ENCODE measurements around the gene PRPS1. TPM values are rescaled to one million over a fixed set of nuclear protein-coding genes. Genes with fewer than 3 reads are reported as not detected.

PRPS1 gene
- total RNA-seq, 1 donor from 2014 or later = 31.8 TPM

DNA sequence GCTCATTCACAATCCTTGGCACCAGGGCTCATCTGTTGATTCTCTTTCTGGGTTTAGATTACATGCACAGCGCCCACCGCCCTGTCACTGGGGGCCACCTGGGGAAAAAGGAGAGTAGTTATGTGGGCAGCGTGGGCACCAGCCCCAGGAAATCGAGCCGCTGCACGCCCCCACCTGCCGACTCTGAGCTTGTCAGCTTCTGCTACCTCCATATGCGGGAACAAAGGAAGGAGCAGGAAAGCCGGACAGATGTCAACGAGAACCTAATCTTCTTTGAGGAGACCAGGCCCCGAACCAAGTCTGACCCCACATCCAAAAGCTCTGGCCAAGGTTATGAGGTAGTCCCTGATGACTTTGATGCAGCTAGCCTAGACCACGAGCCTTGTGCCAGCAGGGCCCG is 31.0 kb upstream of the PRPS1 start:
- Mint-ChIP-seq H3K4me1 (ENCODE audit: low read depth, unreplicated experiment) (no peaks in the 10 kb centered on the region), H3K4me3 (ENCODE audit: unreplicated experiment) (no peak overlapping the region), H3K9me3 (ENCODE audit: unreplicated experiment) (peaks cover 2% of the 10 kb centered on the region), H3K27me3 (ENCODE audit: unreplicated experiment) (no peaks in the 10 kb centered on the region), H3K27ac (ENCODE audit: unreplicated experiment) (no peak overlapping the region), H3K36me3 (ENCODE audit: unreplicated experiment) (no peaks in the 10 kb centered on the region)
- TF ChIP-seq CTCF (IDR thresholded peaks at IDR 0.05; ENCODE audit: partially characterized antibody, unreplicated experiment) = no peak
- no peak for DNase-seq

DNA sequence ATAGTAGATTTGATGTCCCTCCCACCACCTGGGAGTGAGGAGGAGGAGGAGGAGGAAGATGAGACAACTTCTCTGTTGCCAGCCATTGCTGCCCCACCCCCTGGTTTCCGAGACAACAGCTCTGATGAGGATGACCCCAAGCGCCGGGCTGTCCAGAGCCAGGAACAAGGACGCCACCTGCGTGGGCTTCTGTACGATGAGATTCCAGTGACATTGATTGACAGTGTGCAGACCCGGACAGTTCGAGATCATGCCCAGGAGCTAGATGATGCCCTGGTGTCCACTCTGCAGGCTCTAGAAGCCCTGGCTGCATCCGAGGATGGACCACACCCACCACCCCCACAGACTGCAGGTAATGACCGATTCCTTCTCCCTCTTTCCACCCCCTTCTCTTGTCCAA is 30.5 kb upstream of the PRPS1 start:
- no peaks in the 10 kb centered on the region for H3K27me3 Mint-ChIP-seq (ENCODE audit: unreplicated experiment)
- H3K27ac Mint-ChIP-seq (ENCODE audit: unreplicated experiment) = no peak overlapping the region
- no peaks in the 10 kb centered on the region for H3K36me3 Mint-ChIP-seq (ENCODE audit: unreplicated experiment)
- no peaks in the 10 kb centered on the region for H3K4me1 Mint-ChIP-seq (ENCODE audit: low read depth, unreplicated experiment)
- H3K4me3 Mint-ChIP-seq (ENCODE audit: unreplicated experiment) = no peak overlapping the region
- no peak for DNase-seq
- TF ChIP-seq CTCF (IDR thresholded peaks at IDR 0.05; ENCODE audit: partially characterized antibody, unreplicated experiment) = no peak
- peaks cover 2% of the 10 kb centered on the region for H3K9me3 Mint-ChIP-seq (ENCODE audit: unreplicated experiment)

GRCh38 chrX:107599450-107599861 is 28.9 kb upstream of the PRPS1 start:
- TF ChIP-seq CTCF (IDR thresholded peaks at IDR 0.05; ENCODE audit: partially characterized antibody, unreplicated experiment) = no peak
- Mint-ChIP-seq H3K27ac (ENCODE audit: unreplicated experiment) (no peak overlapping the region), H3K4me3 (ENCODE audit: unreplicated experiment) (no peak overlapping the region), H3K36me3 (ENCODE audit: unreplicated experiment) (no peaks in the 10 kb centered on the region), H3K9me3 (ENCODE audit: unreplicated experiment) (no peaks in the 10 kb centered on the region), H3K4me1 (ENCODE audit: low read depth, unreplicated experiment) (no peaks in the 10 kb centered on the region), H3K27me3 (ENCODE audit: unreplicated experiment) (no peaks in the 10 kb centered on the region)
- no peak for DNase-seq

- no peak for DNase-seq
- no peaks in the 10 kb centered on the region for H3K36me3 Mint-ChIP-seq (ENCODE audit: unreplicated experiment)
- H3K4me1 Mint-ChIP-seq (ENCODE audit: low read depth, unreplicated experiment) = no peaks in the 10 kb centered on the region
- no peak overlapping the region for H3K27ac Mint-ChIP-seq (ENCODE audit: unreplicated experiment)
- no peaks in the 10 kb centered on the region for H3K27me3 Mint-ChIP-seq (ENCODE audit: unreplicated experiment)
- H3K9me3 Mint-ChIP-seq (ENCODE audit: unreplicated experiment) = peaks cover 1% of the 10 kb centered on the region
- TF ChIP-seq CTCF (IDR thresholded peaks at IDR 0.05; ENCODE audit: partially characterized antibody, unreplicated experiment) = no peak
- no peak overlapping the region for H3K4me3 Mint-ChIP-seq (ENCODE audit: unreplicated experiment)
These were observed 27.9 kb upstream of the PRPS1 start for GRCh38 chrX:107600366-107600765.

- H3K36me3 Mint-ChIP-seq (ENCODE audit: unreplicated experiment) = no peaks in the 10 kb centered on the region
These were observed 27.0 kb upstream of the PRPS1 start for GRCh38 chrX:107601326-107601725.

More at GRCh38 chrX:107601326-107601725, 27.0 kb upstream of the PRPS1 start:
- Mint-ChIP-seq H3K27ac (ENCODE audit: unreplicated experiment) (no peak overlapping the region), H3K9me3 (ENCODE audit: unreplicated experiment) (peaks cover 1% of the 10 kb centered on the region), H3K27me3 (ENCODE audit: unreplicated experiment) (no peaks in the 10 kb centered on the region), H3K4me1 (ENCODE audit: low read depth, unreplicated experiment) (no peaks in the 10 kb centered on the region), H3K4me3 (ENCODE audit: unreplicated experiment) (no peak overlapping the region)
- no peak for TF ChIP-seq CTCF (IDR thresholded peaks at IDR 0.05; ENCODE audit: partially characterized antibody, unreplicated experiment)
- no peak for DNase-seq

All from glutamatergic neuron (in vitro differentiated cells).